ENCODE measurements around the gene CYP27B1. TPM values are rescaled to one million over a fixed set of nuclear protein-coding genes. Genes with fewer than 3 reads are reported as not detected.

CYP27B1 gene
- total RNA-seq, 1 donor from 2014 or later = under 0.01 TPM

- H3K9ac ChIP-seq (ENCODE audit: low read depth in 1 of 3, low read length in 3 of 3) = peak overlapping the region; percentile 98 to 100 (median 99)
- H3K36me3 ChIP-seq (ENCODE audit: control insufficient read depth in 3 of 3, insufficient read depth in 3 of 3, low read length in 3 of 3) = peaks cover 20 to 25% (median 25%) of the 10 kb centered on the region in 3 donors
- no peaks in the 10 kb centered on the region for H3K9me3 ChIP-seq (ENCODE audit: control insufficient read depth in 3 of 3, low read length in 3 of 3)
- peak overlapping the region; percentile 93 to 99 (median 99) for H3K4me3 ChIP-seq (ENCODE audit: low read length in 3 of 3)
- H3K27ac ChIP-seq (ENCODE audit: low read depth, low read length) = peak overlapping the region; percentile 98
- peaks cover 12 to 21% (median 13%) of the 10 kb centered on the region in 3 donors for H3K4me1 ChIP-seq (ENCODE audit: control insufficient read depth in 3 of 3, insufficient read depth in 3 of 3, low read length in 3 of 3)
- H3K27me3 ChIP-seq (ENCODE audit: control insufficient read depth in 3 of 3, insufficient read depth in 3 of 3, low read length in 3 of 3) = peaks cover 6 to 19% (median 19%) of the 10 kb centered on the region in 3 donors
These were observed 22.6 kb downstream of the CYP27B1 start for GRCh38 chr12:57744194-57744776.

DNA sequence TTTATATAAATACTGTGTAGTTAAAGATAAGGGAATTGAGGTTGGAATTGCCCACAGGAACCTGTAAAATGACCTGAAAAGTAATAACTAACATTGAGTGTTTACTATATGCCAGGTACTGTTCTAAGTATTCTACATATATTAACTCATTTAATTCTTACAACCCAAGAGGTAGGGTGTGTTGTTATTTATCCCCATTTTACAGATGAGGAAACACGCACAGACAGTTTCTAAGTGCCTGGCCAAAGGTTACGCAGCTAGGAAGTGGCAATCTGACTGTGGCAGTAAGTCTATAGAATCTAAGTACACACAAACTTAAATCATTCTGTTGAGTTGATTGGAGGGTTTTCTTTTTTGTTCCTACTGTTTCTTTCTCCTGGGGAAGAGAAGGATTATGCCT lies 23.1 kb downstream of the CYP27B1 start:
- Histone ChIP-seq H3K4me1 (ENCODE audit: control insufficient read depth in 3 of 3, insufficient read depth in 3 of 3, low read length in 3 of 3) (peaks cover 12 to 24% (median 14%) of the 10 kb centered on the region in 3 donors), H3K9ac (ENCODE audit: low read depth in 1 of 3, low read length in 3 of 3) (peak overlapping the region in 2 of 3 donors; percentile 3 to 98), H3K27me3 (ENCODE audit: control insufficient read depth in 3 of 3, insufficient read depth in 3 of 3, low read length in 3 of 3) (peaks cover 11 to 24% (median 24%) of the 10 kb centered on the region in 3 donors), H3K4me3 (ENCODE audit: low read length in 3 of 3) (peak overlapping the region in 2 of 3 donors; percentile 93 to 99), H3K9me3 (ENCODE audit: control insufficient read depth in 3 of 3, low read length in 3 of 3) (no peaks in the 10 kb centered on the region), H3K27ac (ENCODE audit: low read depth, low read length) (peak overlapping the region; percentile 98), H3K36me3 (ENCODE audit: control insufficient read depth in 3 of 3, insufficient read depth in 3 of 3, low read length in 3 of 3) (peaks cover 15 to 20% (median 20%) of the 10 kb centered on the region in 3 donors)

DNA sequence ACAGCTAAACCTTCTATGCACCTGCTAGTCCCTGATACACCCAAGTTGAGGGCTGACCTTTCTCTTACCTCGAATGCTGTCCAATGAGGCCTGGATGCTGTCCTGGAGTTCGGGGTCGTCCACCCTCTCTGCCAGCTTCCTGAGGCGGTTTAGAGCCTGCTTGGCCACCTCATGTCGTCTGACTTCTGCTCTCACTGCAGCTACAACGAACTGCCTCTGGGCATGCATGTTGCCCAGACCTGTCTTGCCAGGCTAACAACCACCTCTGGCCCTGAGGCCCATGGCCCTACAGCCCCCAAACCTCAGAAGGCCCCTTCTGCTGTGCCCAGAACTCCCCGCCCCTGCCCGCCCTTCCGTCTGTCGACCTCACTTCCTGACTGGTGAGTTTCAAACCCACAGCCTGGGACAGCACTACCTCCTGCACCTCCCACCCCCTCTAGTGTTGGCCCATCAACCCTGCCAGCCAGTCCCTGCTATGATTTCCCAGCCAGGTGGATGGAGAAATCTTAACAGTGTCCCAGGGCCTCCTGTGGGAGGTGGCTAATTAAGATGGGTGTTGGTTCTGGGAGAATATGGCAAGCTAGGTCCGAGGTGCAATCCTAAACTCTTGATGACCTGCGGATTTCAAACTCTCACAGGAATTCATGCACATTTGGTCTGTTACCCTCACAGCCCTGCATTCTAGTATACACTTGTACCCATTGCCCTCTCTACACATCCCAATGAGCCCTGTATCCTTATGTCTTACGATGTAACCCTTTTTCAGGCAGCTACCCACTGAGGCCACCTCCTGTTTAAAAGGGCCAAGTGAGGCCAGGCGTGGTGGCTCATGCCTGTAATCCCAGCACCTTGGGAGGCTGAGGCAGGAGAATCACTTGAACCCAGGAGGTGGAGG lies 24.8 kb downstream of the CYP27B1 start:
- H3K27ac ChIP-seq (ENCODE audit: low read depth, low read length) = no peak overlapping the region
- H3K4me1 ChIP-seq (ENCODE audit: control insufficient read depth in 3 of 3, insufficient read depth in 3 of 3, low read length in 3 of 3) = peaks cover 12 to 24% (median 18%) of the 10 kb centered on the region in 3 donors
- H3K27me3 ChIP-seq (ENCODE audit: control insufficient read depth in 3 of 3, insufficient read depth in 3 of 3, low read length in 3 of 3) = peaks cover 25 to 34% (median 32%) of the 10 kb centered on the region in 3 donors
- H3K4me3 ChIP-seq (ENCODE audit: low read length in 3 of 3) = peak overlapping the region in 2 of 3 donors; percentile 20 to 22
- peaks cover 3 to 11% (median 7%) of the 10 kb centered on the region in 3 donors for H3K36me3 ChIP-seq (ENCODE audit: control insufficient read depth in 3 of 3, insufficient read depth in 3 of 3, low read length in 3 of 3)
- H3K9me3 ChIP-seq (ENCODE audit: control insufficient read depth in 3 of 3, low read length in 3 of 3) = no peaks in the 10 kb centered on the region
- H3K9ac ChIP-seq (ENCODE audit: low read depth in 1 of 3, low read length in 3 of 3) = no peak overlapping the region

DNA sequence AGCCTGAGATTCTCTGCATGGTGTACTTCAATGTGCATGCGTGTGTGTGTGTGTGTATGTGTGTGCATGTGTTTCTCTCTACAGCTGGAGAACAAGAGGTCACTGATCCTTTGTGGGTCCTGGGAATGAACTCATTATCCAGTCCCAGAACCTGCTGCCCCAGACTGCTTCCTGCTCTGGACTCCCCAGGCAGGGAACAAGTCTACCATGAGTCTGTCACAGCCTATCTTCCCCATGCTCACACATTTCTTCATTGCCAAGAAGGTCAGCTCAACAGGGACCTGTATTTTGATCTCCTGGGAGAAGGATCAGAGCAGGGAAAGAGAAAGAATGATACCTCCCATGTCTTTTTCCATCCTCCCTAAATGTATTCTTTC lies 25.5 kb downstream of the CYP27B1 start:
- Histone ChIP-seq H3K9me3 (ENCODE audit: control insufficient read depth in 3 of 3, low read length in 3 of 3) (no peaks in the 10 kb centered on the region), H3K27ac (ENCODE audit: low read depth, low read length) (no peak overlapping the region), H3K9ac (ENCODE audit: low read depth in 1 of 3, low read length in 3 of 3) (no peak overlapping the region), H3K4me3 (ENCODE audit: low read length in 3 of 3) (peak overlapping the region in 1 of 3 donors; percentile 20), H3K27me3 (ENCODE audit: control insufficient read depth in 3 of 3, insufficient read depth in 3 of 3, low read length in 3 of 3) (peaks cover 32 to 41% (median 39%) of the 10 kb centered on the region in 3 donors), H3K4me1 (ENCODE audit: control insufficient read depth in 3 of 3, insufficient read depth in 3 of 3, low read length in 3 of 3) (peaks cover 17 to 30% (median 20%) of the 10 kb centered on the region in 3 donors), H3K36me3 (ENCODE audit: control insufficient read depth in 3 of 3, insufficient read depth in 3 of 3, low read length in 3 of 3) (peaks cover 0 to 4% (median 0%) of the 10 kb centered on the region in 3 donors)

DNA sequence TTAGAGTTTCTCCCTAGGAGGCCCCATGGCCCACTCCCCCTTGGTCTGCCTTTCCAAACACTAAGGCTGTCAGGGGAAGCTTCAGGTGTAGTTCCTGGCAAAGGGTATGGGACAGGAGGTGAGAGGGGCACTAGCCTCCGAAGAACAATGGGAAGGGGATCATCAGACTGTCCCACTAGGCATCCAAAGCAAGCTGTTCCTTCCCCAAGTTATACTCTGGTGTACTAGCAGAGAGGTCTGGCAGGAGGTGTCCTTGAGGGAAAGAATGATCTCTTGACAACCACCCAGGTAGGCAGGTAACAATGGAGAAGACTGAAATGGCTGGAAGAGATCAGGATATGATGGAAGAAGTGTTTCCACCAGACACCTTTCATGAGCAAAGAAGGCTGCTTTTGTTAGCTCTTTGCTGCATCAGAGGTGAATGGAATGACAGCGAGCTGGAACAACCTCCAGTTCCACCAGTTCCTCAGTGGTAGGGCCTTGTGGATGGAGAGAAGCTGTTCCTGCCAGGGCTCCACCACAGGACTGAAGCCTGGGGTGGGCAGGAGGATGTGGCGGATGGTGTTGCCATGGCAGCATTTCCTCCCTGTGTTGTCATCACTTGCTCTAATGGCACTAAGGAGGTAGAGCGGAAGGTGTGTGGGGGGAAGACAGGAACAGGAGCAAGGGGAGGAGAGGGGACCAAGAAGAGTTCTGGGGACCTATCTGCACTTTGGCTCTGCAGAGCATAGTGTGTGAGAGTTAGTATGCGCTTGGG lies 26.0 kb downstream of the CYP27B1 start:
- Histone ChIP-seq H3K27ac (ENCODE audit: low read depth, low read length) (no peak overlapping the region), H3K36me3 (ENCODE audit: control insufficient read depth in 3 of 3, insufficient read depth in 3 of 3, low read length in 3 of 3) (no peaks in the 10 kb centered on the region), H3K4me1 (ENCODE audit: control insufficient read depth in 3 of 3, insufficient read depth in 3 of 3, low read length in 3 of 3) (peaks cover 18 to 34% (median 24%) of the 10 kb centered on the region in 3 donors), H3K9me3 (ENCODE audit: control insufficient read depth in 3 of 3, low read length in 3 of 3) (no peaks in the 10 kb centered on the region), H3K4me3 (ENCODE audit: low read length in 3 of 3) (no peak overlapping the region), H3K27me3 (ENCODE audit: control insufficient read depth in 3 of 3, insufficient read depth in 3 of 3, low read length in 3 of 3) (peaks cover 37 to 47% (median 45%) of the 10 kb centered on the region in 3 donors), H3K9ac (ENCODE audit: low read depth in 1 of 3, low read length in 3 of 3) (peak overlapping the region in 1 of 3 donors; percentile 32)

- Histone ChIP-seq H3K27ac (ENCODE audit: low read depth, low read length) (no peak overlapping the region), H3K36me3 (ENCODE audit: control insufficient read depth in 3 of 3, insufficient read depth in 3 of 3, low read length in 3 of 3) (no peaks in the 10 kb centered on the region), H3K4me1 (ENCODE audit: control insufficient read depth in 3 of 3, insufficient read depth in 3 of 3, low read length in 3 of 3) (peaks cover 21 to 36% (median 27%) of the 10 kb centered on the region in 3 donors), H3K4me3 (ENCODE audit: low read length in 3 of 3) (no peak overlapping the region), H3K27me3 (ENCODE audit: control insufficient read depth in 3 of 3, insufficient read depth in 3 of 3, low read length in 3 of 3) (peaks cover 41 to 55% (median 52%) of the 10 kb centered on the region in 3 donors), H3K9ac (ENCODE audit: low read depth in 1 of 3, low read length in 3 of 3) (peak overlapping the region in 1 of 3 donors; percentile 45), H3K9me3 (ENCODE audit: control insufficient read depth in 3 of 3, low read length in 3 of 3) (no peaks in the 10 kb centered on the region)
These were observed 26.9 kb downstream of the CYP27B1 start for GRCh38 chr12:57739914-57740538.

DNA sequence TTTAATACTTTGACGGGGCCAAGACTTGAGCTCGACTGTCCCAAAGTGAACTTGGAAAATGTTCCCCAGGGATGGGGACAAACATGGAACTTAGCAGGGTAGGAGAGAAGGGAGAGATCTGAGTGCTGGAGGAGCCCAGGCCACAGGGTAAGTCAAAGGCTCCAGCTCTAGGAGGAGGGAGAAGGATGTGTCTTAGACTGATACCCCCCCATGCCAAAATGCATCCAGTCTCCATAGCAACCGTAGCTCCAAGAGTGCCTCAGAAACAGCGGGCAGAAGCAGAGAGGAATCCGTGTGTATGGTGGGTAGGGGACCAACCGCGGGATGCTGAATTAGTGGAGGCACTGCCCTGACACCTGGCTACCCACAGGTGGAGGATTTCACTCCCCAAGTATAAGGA lies 27.5 kb downstream of the CYP27B1 start:
- H3K36me3 ChIP-seq (ENCODE audit: control insufficient read depth in 3 of 3, insufficient read depth in 3 of 3, low read length in 3 of 3) = no peaks in the 10 kb centered on the region
- H3K27ac ChIP-seq (ENCODE audit: low read depth, low read length) = peak overlapping the region; percentile 36
- peaks cover 22 to 39% (median 26%) of the 10 kb centered on the region in 3 donors for H3K4me1 ChIP-seq (ENCODE audit: control insufficient read depth in 3 of 3, insufficient read depth in 3 of 3, low read length in 3 of 3)
- no peaks in the 10 kb centered on the region for H3K9me3 ChIP-seq (ENCODE audit: control insufficient read depth in 3 of 3, low read length in 3 of 3)
- H3K27me3 ChIP-seq (ENCODE audit: control insufficient read depth in 3 of 3, insufficient read depth in 3 of 3, low read length in 3 of 3) = peaks cover 41 to 61% (median 58%) of the 10 kb centered on the region in 3 donors
- peak overlapping the region in 1 of 3 donors; percentile 45 for H3K9ac ChIP-seq (ENCODE audit: low read depth in 1 of 3, low read length in 3 of 3)
- H3K4me3 ChIP-seq (ENCODE audit: low read length in 3 of 3) = no peak overlapping the region

GRCh38 chr12:57738661-57739237 lies 28.1 kb downstream of the CYP27B1 start, which contains the start of gene AGAP2:
Gene AGAP2 (minus strand): TSS chr12:57738742. CDS start chr12:57738246, 496 bp downstream.
- peak within 1 kb of the TSS in 1 of 3 donors; percentile 72 for H3K9ac ChIP-seq (ENCODE audit: low read depth in 1 of 3, low read length in 3 of 3)

More at GRCh38 chr12:57738661-57739237, 28.1 kb downstream of the CYP27B1 start, which contains the start of gene AGAP2:
- H3K27me3 ChIP-seq (ENCODE audit: control insufficient read depth in 3 of 3, insufficient read depth in 3 of 3, low read length in 3 of 3) = peaks cover 41 to 68% (median 61%) of the 10 kb centered on the region in 3 donors
- peak within 1 kb of the TSS in 2 of 3 donors; percentile 40 to 54 for H3K4me3 ChIP-seq (ENCODE audit: low read length in 3 of 3)
- H3K27ac ChIP-seq (ENCODE audit: low read depth, low read length) = peak within 1 kb of the TSS; percentile 36
- peaks cover 18 to 34% (median 23%) of the 10 kb centered on the region in 3 donors for H3K4me1 ChIP-seq (ENCODE audit: control insufficient read depth in 3 of 3, insufficient read depth in 3 of 3, low read length in 3 of 3)
- H3K36me3 ChIP-seq (ENCODE audit: control insufficient read depth in 3 of 3, insufficient read depth in 3 of 3, low read length in 3 of 3) = no peaks in the 10 kb centered on the region
- H3K9me3 ChIP-seq (ENCODE audit: control insufficient read depth in 3 of 3, low read length in 3 of 3) = no peaks in the 10 kb centered on the region
